NCI-H2107 treated with DMSO at 0.1 percent for 48 hours (cell line): ENCODE results near the gene PPARD.
"Not testable (repeated sequence)": the region's sequence is repeated elsewhere in the genome, so short reads cannot be mapped to it uniquely, and the experiment has no call there.

ENCODE experiments used
- DNase-seq: peaks from one replicate; lab custom pipeline; 2025; ENCODE audit not compliant: unreplicated experiment; lab: John Stamatoyannopoulos, UW

The PPARD gene

DNA sequence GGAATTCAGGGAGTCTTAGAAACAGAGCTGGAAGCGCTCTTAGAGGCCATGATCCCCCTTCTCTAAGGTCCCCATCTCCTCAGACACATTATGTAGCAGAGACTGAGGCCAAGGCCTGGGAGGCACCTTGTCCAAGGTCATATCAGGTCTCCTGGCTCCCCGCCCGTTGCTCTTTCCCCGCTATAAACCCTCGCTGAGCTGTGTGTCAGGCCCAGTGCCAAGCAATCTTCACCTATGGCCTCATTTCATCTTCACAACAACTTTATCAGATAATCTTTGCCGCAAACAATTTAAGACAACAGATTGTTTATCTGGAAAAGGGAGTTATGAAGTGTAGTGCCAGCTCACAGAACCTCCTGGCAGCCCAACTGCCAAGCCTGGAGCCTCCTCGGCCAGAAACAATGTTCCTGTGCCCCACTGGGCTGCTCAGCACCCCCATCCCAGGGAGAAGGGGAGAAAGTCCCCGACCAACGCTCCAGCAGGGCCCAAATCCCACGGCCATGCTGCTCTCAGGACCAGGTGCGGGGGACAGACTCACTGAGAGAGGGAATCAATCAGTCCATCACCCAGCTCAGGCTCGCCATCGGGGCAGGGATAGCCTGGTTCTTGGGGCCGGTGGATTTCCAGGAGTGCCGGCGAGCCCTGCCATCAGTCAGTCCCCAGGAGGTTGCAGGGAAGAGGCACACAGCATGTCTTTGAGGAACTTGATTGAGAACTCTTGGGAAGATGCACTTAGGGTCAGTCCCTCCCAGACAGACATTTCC is 92.9 kb downstream of the PPARD start:
- DNase-seq = no peak

DNA sequence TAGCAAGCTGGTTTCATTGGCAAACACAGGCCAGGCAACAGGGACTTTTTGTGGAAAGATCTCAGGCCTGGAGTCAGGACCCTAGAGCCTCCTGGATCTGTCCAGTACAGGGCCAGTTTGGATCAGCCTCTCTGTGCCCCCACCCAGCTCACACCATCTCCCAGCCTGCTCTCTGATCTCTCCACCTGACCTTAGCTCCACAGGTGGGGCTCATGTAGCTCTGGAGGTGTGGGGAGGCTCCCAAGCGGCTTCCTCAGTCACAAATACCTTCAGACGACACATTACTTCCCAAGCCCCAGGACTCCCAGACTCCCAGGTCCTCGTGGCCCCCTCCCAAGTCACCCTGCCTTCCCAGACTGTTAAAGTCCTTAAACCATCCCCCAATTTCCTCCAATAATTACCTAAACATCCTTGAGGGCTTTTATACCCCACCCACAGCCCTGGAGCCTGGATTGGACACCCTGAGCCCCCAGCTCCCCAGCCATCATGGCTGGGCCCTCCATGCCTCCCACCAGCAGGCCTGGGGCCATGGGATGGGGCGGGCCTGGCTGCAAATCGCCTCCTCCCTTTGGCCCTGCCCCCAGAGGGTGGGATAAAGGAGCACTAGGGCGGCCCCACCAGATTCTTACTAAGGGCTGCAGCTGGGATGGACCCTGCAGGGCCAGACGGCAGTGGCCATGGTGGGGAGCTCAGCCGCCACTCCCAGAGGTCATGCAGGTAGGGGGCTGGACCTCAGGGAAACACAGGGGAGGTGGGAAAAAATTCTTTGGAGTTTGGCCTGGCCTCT is 93.9 kb downstream of the PPARD start:
- no peak for DNase-seq

DNA sequence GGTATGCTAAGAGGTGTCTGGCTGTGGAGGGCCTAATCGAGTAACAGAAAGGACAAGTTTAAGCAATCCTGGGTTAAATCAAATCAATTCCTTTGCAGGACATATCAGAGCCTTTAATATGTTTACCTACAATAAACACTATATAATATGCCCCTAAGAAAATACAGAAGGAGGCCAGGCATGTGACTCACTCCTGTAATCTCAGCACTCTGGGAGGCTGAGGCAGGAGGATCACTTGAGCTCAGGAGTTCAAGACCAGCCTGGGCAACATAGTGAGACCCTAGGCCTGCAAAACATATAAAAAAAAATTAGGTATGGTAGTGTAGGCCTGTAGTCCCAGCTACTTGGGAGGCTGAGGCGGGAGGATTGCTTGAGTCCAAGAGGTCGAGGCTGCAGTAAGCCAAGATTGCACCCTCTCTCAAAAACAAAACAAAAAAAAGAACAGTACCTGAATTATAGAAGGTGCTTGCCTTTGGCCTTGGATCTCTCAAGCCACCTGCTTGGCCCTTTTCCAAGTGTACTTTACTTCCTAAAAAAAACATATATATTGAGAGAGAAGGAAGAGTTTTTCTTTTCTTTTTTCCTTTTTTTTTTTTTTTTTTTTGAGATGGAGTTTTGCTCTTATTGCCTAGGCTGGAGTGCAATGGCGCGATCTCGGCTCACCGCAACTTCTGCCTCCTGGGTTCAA is 96.2 kb downstream of the PPARD start:
- DNase-seq = not testable (repeated sequence)

GRCh38 chr6:35439308-35439707 is 97.0 kb downstream of the PPARD start:
- no peak for DNase-seq

GRCh38 chr6:35441205-35441604 is 98.8 kb downstream of the PPARD start:
- DNase-seq = no peak

GRCh38 chr6:35441642-35442041 is 99.3 kb downstream of the PPARD start:
- DNase-seq = no peak

DNA sequence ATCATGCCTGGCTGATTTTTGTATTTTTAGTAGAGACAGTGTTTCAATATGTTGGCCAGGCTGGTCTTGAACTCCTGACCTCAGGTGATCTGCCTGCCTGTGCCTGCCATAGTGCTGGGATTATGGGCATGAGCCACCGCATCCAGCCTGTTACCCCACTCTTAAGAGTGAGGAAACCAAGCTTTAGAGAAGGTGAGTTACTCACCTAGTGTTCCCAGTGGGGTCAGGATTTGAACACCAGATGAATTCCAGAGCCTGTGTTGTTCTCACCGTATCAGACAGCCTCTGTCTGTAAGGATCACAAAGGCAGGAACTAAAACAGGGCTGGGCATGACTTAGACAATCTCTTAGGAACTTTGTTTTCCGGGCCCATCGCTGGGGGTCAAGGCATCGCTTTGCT is 100.3 kb downstream of the PPARD start:
- no peak for DNase-seq

DNA sequence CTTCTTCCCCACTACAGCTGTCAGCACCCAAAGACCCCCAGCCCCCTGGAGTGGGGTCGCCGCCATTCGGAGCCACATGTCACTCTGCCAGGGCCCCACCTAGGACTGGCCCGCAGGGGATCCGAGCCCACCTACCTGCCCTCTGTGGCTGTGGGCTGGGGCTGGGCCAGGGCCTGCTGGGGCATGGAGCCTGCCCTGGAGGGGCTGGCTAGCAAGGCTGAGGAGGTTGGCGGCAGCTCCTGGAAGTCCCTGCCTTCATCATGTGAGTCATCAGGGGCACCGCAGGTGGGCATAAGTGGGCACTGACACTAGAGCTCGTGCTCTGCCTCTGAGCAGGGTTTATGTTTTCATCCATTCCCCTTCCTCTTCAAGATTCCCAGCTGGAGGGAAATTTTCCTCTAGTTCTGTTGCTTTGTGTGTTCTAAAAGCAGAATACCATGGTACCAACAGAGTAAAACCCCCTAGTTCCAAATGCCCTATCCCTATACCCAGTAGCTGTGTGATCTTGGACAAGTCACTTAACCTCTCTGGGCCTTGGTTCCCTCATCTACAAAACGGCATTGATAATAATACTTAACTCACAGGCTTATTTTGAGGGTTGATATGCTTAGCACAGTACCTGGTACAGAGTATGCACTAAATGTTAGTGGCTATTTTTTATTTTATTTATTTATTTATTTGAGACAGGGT is 101.1 kb downstream of the PPARD start:
- no peak for DNase-seq

GRCh38 chr6:35445691-35446090 is 103.3 kb downstream of the PPARD start:
- no peak for DNase-seq

- DNase-seq = no peak
Observed at GRCh38 chr6:35448191-35448590, 105.8 kb downstream of the PPARD start.

- DNase-seq = peak; percentile 57
Observed at GRCh38 chr6:35449287-35449881, 107.0 kb downstream of the PPARD start.

GRCh38 chr6:35451354-35452182 is 109.2 kb downstream of the PPARD start:
- no peak for DNase-seq

- DNase-seq = peak; percentile 15
Observed at GRCh38 chr6:35452183-35453090, 110.1 kb downstream of the PPARD start, which contains the start of gene FANCE. Gene FANCE, plus strand, starts transcription at chr6:35452338. Its CDS starts 208 bp downstream, at chr6:35452546.

DNA sequence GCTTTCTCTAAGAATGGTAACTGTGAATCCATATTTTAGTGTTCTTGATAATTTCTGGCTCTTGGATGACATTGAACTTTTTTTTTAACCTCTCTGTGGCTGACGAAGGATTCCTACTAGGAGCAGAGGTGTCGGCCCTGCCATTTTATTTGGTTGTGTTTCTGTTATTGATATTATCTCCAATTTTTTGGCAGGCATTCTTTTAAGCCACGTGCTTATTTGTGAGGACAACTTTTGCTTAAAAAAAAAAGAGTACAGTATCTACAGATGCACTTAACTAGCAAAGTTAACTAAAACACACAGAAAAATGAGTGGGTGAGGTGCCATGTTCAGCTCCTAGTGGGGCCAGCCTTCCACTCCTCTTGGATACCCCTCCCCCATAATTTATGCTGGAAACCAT is 110.9 kb downstream of the PPARD start:
- DNase-seq = no peak

DNA sequence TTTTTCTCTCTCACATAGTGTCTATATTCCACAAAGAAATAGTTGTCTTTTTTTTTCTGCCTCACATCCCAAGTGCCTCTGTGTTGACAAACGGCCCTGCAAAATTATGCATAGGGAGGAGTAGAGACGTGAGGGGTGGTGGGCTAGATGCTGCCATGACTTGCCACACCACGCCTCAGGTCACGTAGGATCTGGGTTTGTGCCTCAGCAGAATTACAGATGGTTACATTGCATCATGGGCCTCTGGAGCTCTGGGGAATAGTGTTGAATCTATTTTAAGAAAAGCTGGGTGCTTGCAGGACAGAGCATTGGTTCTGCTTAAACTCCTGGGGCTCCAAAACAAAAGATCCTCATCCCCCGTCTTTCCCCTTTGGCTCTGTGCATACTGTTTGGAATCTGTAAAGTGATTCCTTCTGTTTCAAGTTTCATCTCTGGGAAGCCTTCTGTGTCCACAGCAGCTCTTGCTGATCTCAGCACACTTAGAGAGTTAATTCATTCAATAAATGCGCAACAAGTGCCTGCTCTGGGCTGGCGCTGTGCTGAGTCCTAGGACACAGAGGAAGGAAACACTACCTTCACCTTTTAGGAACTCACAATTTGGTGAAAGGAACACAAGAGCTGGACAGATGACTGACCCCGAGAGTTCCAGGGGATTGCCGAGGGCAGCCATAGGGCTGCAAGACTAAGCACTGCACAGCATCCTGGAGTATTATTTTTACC is 112.2 kb downstream of the PPARD start:
- DNase-seq = peak; percentile 24

DNA sequence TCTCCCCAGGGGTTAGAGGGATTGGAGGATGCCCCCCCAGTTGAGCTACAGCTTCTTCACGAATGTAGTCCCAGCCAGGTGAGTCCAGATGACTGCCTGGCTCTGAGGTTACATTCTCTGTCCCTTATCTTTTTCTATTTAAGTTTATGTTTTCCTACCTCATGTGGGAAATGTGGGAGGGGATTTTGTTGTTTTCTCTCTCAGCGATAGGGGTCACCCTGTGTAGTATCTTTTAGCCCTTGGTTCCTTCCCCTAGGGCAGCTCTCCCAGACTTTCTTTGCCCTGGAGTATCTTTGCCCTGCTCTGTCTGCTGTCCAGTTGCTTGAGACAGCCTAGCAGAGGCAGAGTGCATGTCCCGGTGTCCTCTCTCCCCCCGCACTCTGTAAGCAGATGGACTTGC is 115.5 kb downstream of the PPARD start:
- DNase-seq = peak; percentile 3

DNA sequence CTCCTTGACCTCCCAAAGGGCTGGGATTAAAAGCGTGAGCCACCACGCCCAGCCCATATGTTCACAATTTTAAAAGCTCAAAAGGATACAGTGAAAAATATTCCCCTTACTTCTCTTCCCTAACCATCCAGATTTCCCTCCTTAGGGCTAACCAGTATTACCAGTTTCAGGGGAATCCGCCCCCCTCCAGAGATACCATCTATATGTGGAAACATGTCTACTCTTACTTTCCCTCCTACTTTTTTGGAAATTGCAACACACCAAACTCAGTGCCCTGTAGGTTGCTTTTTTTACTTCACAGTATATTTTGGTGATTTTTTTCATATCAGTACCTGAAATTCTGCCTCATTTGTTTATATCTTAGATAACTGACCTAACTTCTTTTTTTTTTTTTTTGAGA is 118.9 kb downstream of the PPARD start:
- DNase-seq = no peak

DNA sequence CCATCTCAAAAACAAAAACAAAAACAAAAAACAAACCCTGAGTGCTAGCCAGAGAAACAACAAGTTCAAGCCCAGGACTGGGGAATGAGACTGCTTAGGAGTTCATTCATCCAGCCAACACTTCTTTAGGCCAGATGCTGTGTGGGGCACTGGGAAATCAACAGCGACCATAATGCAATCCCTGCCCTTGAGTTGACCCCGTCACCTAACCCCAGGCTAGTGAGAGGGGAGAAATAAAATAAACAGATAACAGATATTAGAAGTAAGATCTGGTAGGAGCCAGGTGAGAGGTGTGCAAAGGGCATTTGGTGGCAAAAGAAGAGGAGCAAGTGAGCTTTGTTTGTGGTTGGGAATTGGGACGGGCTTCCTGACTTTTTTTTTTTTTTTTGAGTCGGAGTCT is 120.9 kb downstream of the PPARD start:
- DNase-seq = no peak
